GM12878 (cell line): Measurements from ENCODE around the gene SOX5. TPM values are rescaled to one million over a fixed set of nuclear protein-coding genes. Genes with fewer than 3 reads are reported as not detected.

Source experiments
- ATAC-seq: fragments of 200-7000 bp; cut with Tn5 transposase; 3 replicates; pipeline ENCODE4 v1.9.1; 2020; ENCODE audit warnings: mild to moderate bottlenecking, moderate library complexity
- BruUV-seq: library from RNA; stranded (reverse); fragments of 400-500 nt; replicated peaks from 2 replicates; lab custom pipeline; 2021; lab: Mats Ljungman, UMichigan
- CTCF ChIA-PET: fragments of 300-600 bp; sonication (Branson Sonifier 250); formaldehyde crosslinking; extraction: SDS; loops from one replicate; lab custom pipeline; 2021; ENCODE audit warnings: inconsistent platforms; lab: Yijun Ruan, JAX
- POLR2A ChIA-PET: fragments of 350-600 bp; formaldehyde crosslinking; extraction: SDS; loops from one replicate; lab custom pipeline; 2021; ENCODE audit warnings: inconsistent platforms; lab: Charles Lee
- RAD21 ChIA-PET: fragments of 300-600 bp; sonication (Branson Sonifier 250); formaldehyde crosslinking; loops from one replicate; lab custom pipeline; 2023; ENCODE audit warnings: antibody characterized with exemption; ENCODE audit not compliant: unreplicated experiment; lab: Charles Lee
- SMC1A ChIA-PET: fragments of 300-600 bp; sonication (Branson Sonifier 250); formaldehyde crosslinking; loops from one replicate; lab custom pipeline; 2023; ENCODE audit not compliant: unreplicated experiment, uncharacterized antibody; lab: Charles Lee
- DNase-seq: peaks from one replicate; pipeline ENCODE4 v3.0.0-alpha.2; 2011; ENCODE audit warnings: low read depth, low spot score
- FAIRE-seq: peaks from 3 replicates; lab custom pipeline; 2011; peaks lifted over from hg19 to GRCh38; lab: Jason Lieb, UNC
- H2AFZ ChIP-seq: 2 replicates; pipeline ENCODE4 v1.6.0; 2011; ENCODE audit warnings: low read depth, low read length, control low read depth; ENCODE audit not compliant: control insufficient read depth
- H3K27ac ChIP-seq: 2 replicates; pipeline ENCODE4 v1.5.1; 2011; ENCODE audit warnings: control low read depth; ENCODE audit not compliant: control insufficient read depth, insufficient read depth
- H3K27me3 ChIP-seq, 2 experiments: replicated peaks in 1 of 2; 2 replicates each; pipeline versions ENCODE4 v1.6.0 to v1.6.1; 2011; ENCODE audit warnings: low read length in 1 of 2; ENCODE audit not compliant: control insufficient read depth in 2 of 2, insufficient read depth in 2 of 2
- H3K36me3 ChIP-seq, 2 experiments: 2 replicates each; pipeline ENCODE4 v1.5.1; 2011; ENCODE audit warnings: low read length in 1 of 2; ENCODE audit not compliant: control insufficient read depth in 2 of 2, insufficient read depth in 2 of 2
- H3K4me1 ChIP-seq: 2 replicates; pipeline ENCODE4 v1.6.1; 2011; ENCODE audit warnings: mild to moderate bottlenecking, low read length, moderate library complexity, mixed read lengths; ENCODE audit not compliant: control insufficient read depth, insufficient read depth
- H3K4me2 ChIP-seq: 2 replicates; pipeline ENCODE4 v1.6.0; 2011; ENCODE audit warnings: control low read depth; ENCODE audit not compliant: control insufficient read depth, insufficient read depth
- H3K4me3 ChIP-seq: fragments of 200-600 bp; sonication (generic); 2 replicates; pipeline ENCODE4 v1.5.1; 2016
- H3K79me2 ChIP-seq: 2 replicates; pipeline ENCODE4 v1.6.0; 2011; ENCODE audit warnings: low read length; ENCODE audit not compliant: control insufficient read depth, insufficient read depth
- H3K9ac ChIP-seq: 2 replicates; pipeline ENCODE4 v1.8.0; 2011; ENCODE audit warnings: low read length, control low read depth, mixed read lengths; ENCODE audit not compliant: control insufficient read depth, insufficient read depth
- H3K9me3 ChIP-seq: replicated peaks from 3 replicates; pipeline ENCODE4 v1.5.1; 2011; ENCODE audit warnings: mild to moderate bottlenecking, low read length; ENCODE audit not compliant: control insufficient read depth, insufficient read depth
- H4K20me1 ChIP-seq: 2 replicates; pipeline ENCODE4 v1.6.0; 2011; ENCODE audit not compliant: control insufficient read depth, insufficient read depth
- BACH1 ChIP-seq: fragments of 450-650 bp; IDR thresholded peaks from 2 replicates; pipeline ENCODE4 v1.6.1; 2017; ENCODE audit warnings: mild to moderate bottlenecking, borderline replicate concordance
- CHD4 ChIP-seq: fragments of 200-600 bp; sonication (generic); IDR thresholded peaks from 2 replicates; pipeline ENCODE4 v1.6.1; 2016; ENCODE audit warnings: mild to moderate bottlenecking
- EGR1 ChIP-seq, 2 experiments: IDR thresholded peaks; 1 replicate in 1 of 2; 2 replicates in 1 of 2; pipeline ENCODE4 v1.6.1; 2011 to 2012; ENCODE audit warnings: low read depth in 2 of 2, low read length in 2 of 2, borderline replicate concordance in 1 of 2, mild to moderate bottlenecking in 1 of 2, moderate library complexity in 1 of 2
- ESRRA ChIP-seq: IDR thresholded peaks from 2 replicates; pipeline ENCODE4 v1.6.1; 2012; ENCODE audit warnings: mild to moderate bottlenecking, low read length, improper control_type of control experiment
- FOS ChIP-seq: IDR thresholded peaks from 3 replicates; pipeline ENCODE4 v1.6.1; 2011; ENCODE audit warnings: borderline replicate concordance; ENCODE audit not compliant: insufficient read length; ENCODE audit errors: extremely low read depth
- HCFC1 ChIP-seq: fragments of 150-350 bp; IDR thresholded peaks from 2 replicates; pipeline ENCODE4 v1.6.1; 2014; ENCODE audit warnings: low read length
- IRF4 ChIP-seq: IDR thresholded peaks from 2 replicates; pipeline ENCODE4 v1.6.1; 2011; ENCODE audit warnings: low read depth, low read length
- MLLT1 ChIP-seq: fragments of 450-650 bp; IDR thresholded peaks from 2 replicates; pipeline ENCODE4 v1.6.1; 2016; ENCODE audit warnings: mild to moderate bottlenecking
- MYB ChIP-seq: fragments of 150-350 bp; IDR thresholded peaks from 2 replicates; pipeline ENCODE4 v1.6.1; 2014; ENCODE audit warnings: mild to moderate bottlenecking, low read depth, low read length, borderline replicate concordance
- RELB ChIP-seq: fragments of 450-650 bp; IDR thresholded peaks from 2 replicates; pipeline ENCODE4 v1.6.1; 2017; ENCODE audit warnings: low read depth, mild to moderate bottlenecking, moderate library complexity
- SPI1 ChIP-seq: IDR thresholded peaks from 2 replicates; pipeline ENCODE4 v1.6.1; 2011; ENCODE audit warnings: low read depth, mild to moderate bottlenecking, low read length, moderate library complexity, borderline replicate concordance; ENCODE audit not compliant: insufficient read depth
- SRF ChIP-seq, 2 experiments: IDR thresholded peaks; 2 replicates each; pipeline ENCODE4 v1.6.1; 2011; ENCODE audit warnings: low read depth in 2 of 2, low read length in 2 of 2, mild to moderate bottlenecking in 1 of 2, moderate library complexity in 1 of 2
- YY1 ChIP-seq: IDR thresholded peaks from 2 replicates; pipeline ENCODE4 v1.6.1; 2011; ENCODE audit warnings: low read depth, mild to moderate bottlenecking, low read length
- WGBS: methylation state at CpG from one replicate; pipeline ENCODE4 v1.1.6; 2016; ENCODE audit warnings: low lambda C conversion rate; ENCODE audit not compliant: insufficient replicate concordance, insufficient coverage; ENCODE audit errors: missing lambda C conversion rate; 5-methylcytosine and 5-hydroxymethylcytosine counted together
- in situ Hi-C: fragments of 300-500 bp; cut with MboI; formaldehyde crosslinking; loops from 9 replicates; pipeline ENCODE4 v1.14.3; 2018; ENCODE audit warnings: mixed read lengths
- intact Hi-C: fragments of 100-400 bp; cut with micrococcal nuclease; formaldehyde crosslinking; loops from one replicate; pipeline ENCODE4 v1.14.2; 2022; ENCODE audit not compliant: unreplicated experiment
- polyA plus RNA-seq, 11 experiments: library from polyadenylated mRNA; depleted of rRNA in 4 of 11; unstranded in 6 of 11; stranded (reverse) in 5 of 11; fragments of >200 nt; fragmentation: Nextera tagmentation in 4 of 11; fragmentation: Illumina TruSeq in 1 of 11; extraction: Ambion mirVana in 4 of 11; extraction: Trizol in 1 of 11; gene quantifications; 1 replicate in 1 of 11; 2 replicates in 10 of 11; pipeline versions ENCODE4 v1.2.1 to v1.2.3, GENCODE V29; 2011 to 2016; ENCODE audit warnings: inconsistent platforms in 2 of 11, missing spikeins in 2 of 11, low read depth in 1 of 11
- total RNA-seq, 4 experiments: library from RNA; depleted of rRNA in 3 of 4; stranded (reverse); fragments of >200 nt in 3 of 4; fragmentation: Illumina TruSeq in 1 of 4; extraction: Trizol in 1 of 4; gene quantifications; 2 replicates each; pipeline versions ENCODE4 v1.2.1 to v1.2.3, GENCODE V29; 2013 to 2021

Gene SOX5
- total and polyA plus RNA-seq, 10 of the 15 experiments (the other 5 are each of a cell fraction or from before 2014, with no cell fraction given) = 0.08 to 1.0 (median 0.24) TPM

- H3K4me1 ChIP-seq = no peaks in the 10 kb centered on the region
- H3K36me3 ChIP-seq = no peaks in the 10 kb centered on the region
- no peaks in the 10 kb centered on the region for H3K27me3 ChIP-seq
- no peak overlapping the region for H3K9ac ChIP-seq
- in situ Hi-C loops (no loop called here), intact Hi-C loops (no loop called here)
- no peak for FAIRE-seq
- ChIA-PET SMC1A (no interaction called here), RAD21 (no interaction called here), CTCF (no interaction called here), POLR2A (no interaction called here)
- DNase-seq = no peak
- H3K27ac ChIP-seq = no peak overlapping the region
- BruUV-seq = no TSS peak
- no peak for ATAC-seq
- no peaks in the 10 kb centered on the region for H3K9me3 ChIP-seq
- 34% methylated on average over 5 of the region's 5 CpGs for WGBS
- H3K4me2 ChIP-seq = no peak overlapping the region
- no peak for TF ChIP-seq YY1
- no peak for TF ChIP-seq BACH1
- TF ChIP-seq RELB = no peak
- no peak for TF ChIP-seq MLLT1
- TF ChIP-seq CHD4 = no peak
- TF ChIP-seq HCFC1 = no peak
- no peak for TF ChIP-seq IRF4
- no peak for TF ChIP-seq FOS
- no peak for TF ChIP-seq SPI1
- no peak for TF ChIP-seq SRF (IDR thresholded peaks at IDR 0.05; ENCODE audit: low read depth in 2 of 2, low read length in 2 of 2)
- no peak for TF ChIP-seq ESRRA
- TF ChIP-seq MYB = no peak
- TF ChIP-seq EGR1 (IDR thresholded peaks at IDR 0.05; ENCODE audit: borderline replicate concordance in 1 of 2, low read depth in 2 of 2, low read length in 2 of 2) = no peak
- no peaks in the 10 kb centered on the region for H3K79me2 ChIP-seq
- H2AFZ ChIP-seq = no peak overlapping the region
- H3K4me3 ChIP-seq = no peak overlapping the region
- H4K20me1 ChIP-seq = no peaks in the 10 kb centered on the region
Observed at GRCh38 chr12:23753628-23754365, 195.7 kb downstream of the SOX5 start.
